GM12864 (cell line): ENCODE data around the gene PRKD1.

Experiments used
- DNase-seq: peaks from one replicate; pipeline ENCODE4 v3.0.0-alpha.2; 2011; ENCODE audit warnings: low read depth
- H3K4me3 ChIP-seq: 2 replicates; pipeline ENCODE4 v1.5.1; 2011; ENCODE audit warnings: mild to moderate bottlenecking, low read depth, low read length, control low read depth
- TF ChIP-seq, protein P1 (sequence below): IDR thresholded peaks from 2 replicates; pipeline ENCODE4 v1.5.1; 2011; ENCODE audit warnings: low read depth, mild to moderate bottlenecking, moderate library complexity, low read length, control low read depth, inconsistent platforms; ENCODE audit errors: missing control alignments

Gene PRKD1

DNA sequence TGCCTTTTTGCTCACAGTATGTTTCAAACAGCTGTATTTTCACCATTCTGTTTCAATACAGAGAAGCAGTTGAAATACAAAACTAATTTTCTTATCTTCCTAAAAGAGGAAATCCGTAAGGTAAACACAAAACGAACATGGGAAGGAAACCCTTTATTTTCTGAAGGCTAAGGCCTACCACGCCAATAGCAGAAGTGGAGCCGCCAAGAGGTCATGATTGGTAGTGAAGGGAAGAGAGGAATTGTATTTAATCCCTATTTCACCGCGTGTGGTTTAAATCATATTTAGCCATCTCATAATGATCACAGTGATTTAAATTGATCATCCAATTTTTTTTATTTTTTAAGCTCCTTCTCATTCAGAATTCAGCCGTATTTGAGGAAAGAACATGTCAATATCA is 398.2 kb downstream of the PRKD1 start:
- TF ChIP-seq, protein P1, sequence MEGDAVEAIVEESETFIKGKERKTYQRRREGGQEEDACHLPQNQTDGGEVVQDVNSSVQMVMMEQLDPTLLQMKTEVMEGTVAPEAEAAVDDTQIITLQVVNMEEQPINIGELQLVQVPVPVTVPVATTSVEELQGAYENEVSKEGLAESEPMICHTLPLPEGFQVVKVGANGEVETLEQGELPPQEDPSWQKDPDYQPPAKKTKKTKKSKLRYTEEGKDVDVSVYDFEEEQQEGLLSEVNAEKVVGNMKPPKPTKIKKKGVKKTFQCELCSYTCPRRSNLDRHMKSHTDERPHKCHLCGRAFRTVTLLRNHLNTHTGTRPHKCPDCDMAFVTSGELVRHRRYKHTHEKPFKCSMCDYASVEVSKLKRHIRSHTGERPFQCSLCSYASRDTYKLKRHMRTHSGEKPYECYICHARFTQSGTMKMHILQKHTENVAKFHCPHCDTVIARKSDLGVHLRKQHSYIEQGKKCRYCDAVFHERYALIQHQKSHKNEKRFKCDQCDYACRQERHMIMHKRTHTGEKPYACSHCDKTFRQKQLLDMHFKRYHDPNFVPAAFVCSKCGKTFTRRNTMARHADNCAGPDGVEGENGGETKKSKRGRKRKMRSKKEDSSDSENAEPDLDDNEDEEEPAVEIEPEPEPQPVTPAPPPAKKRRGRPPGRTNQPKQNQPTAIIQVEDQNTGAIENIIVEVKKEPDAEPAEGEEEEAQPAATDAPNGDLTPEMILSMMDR: no peak
- no peak for DNase-seq
- H3K4me3 ChIP-seq: no peak overlapping the region

- no peak overlapping the region for H3K4me3 ChIP-seq
- no peak for DNase-seq
- TF ChIP-seq, protein P1: no peak
These were observed 398.8 kb downstream of the PRKD1 start for GRCh38 chr14:29528889-29529288.

GRCh38 chr14:29527286-29527685 is 400.4 kb downstream of the PRKD1 start:
- H3K4me3 ChIP-seq: no peak overlapping the region
- DNase-seq: no peak
- TF ChIP-seq, protein P1: no peak
